Mesendoderm (in vitro differentiated cells): Measurements from ENCODE around the gene RNU1-3. TPM values are rescaled to one million over a fixed set of nuclear protein-coding genes. Genes with fewer than 3 reads are reported as not detected.
"Not testable (repeated sequence)": the region's sequence is repeated elsewhere in the genome, so short reads cannot be mapped to it uniquely, and the experiment has no call there.

Source experiments
- DNase-seq: peaks from one replicate; pipeline ENCODE4 v3.0.0; 2013
- H2AK5ac ChIP-seq: 2 replicates; pipeline ENCODE4 v1.6.1; 2013; ENCODE audit warnings: low read length, inconsistent platforms
- H2BK120ac ChIP-seq: 2 replicates; pipeline ENCODE4 v1.6.1; 2013; ENCODE audit warnings: low read depth, mild to moderate bottlenecking, low read length, moderate library complexity, mixed read lengths
- H2BK15ac ChIP-seq: replicated peaks from 2 replicates; pipeline ENCODE4 v1.6.1; 2013; ENCODE audit warnings: low read depth, mild to moderate bottlenecking, moderate library complexity
- H2BK5ac ChIP-seq: 2 replicates; pipeline ENCODE4 v1.6.1; 2013; ENCODE audit warnings: low read length, inconsistent platforms
- H3K18ac ChIP-seq: 2 replicates; pipeline ENCODE4 v1.6.1; 2013; ENCODE audit warnings: mild to moderate bottlenecking, low read length, mixed read lengths
- H3K23ac ChIP-seq: one replicate; pipeline ENCODE4 v1.6.1; 2013; ENCODE audit warnings: low read length
- H3K27ac ChIP-seq: 2 replicates; pipeline ENCODE4 v1.5.1; 2013; ENCODE audit warnings: low read depth, mild to moderate bottlenecking, inconsistent platforms, low read length, moderate library complexity
- H3K27me3 ChIP-seq: 2 replicates; pipeline ENCODE4 v1.6.1; 2013; ENCODE audit warnings: low read length, control low read depth, mild to moderate bottlenecking, inconsistent platforms; ENCODE audit not compliant: insufficient read depth, poor library complexity
- H3K36me3 ChIP-seq: 2 replicates; pipeline ENCODE4 v1.6.1; 2013; ENCODE audit warnings: low read length, inconsistent platforms; ENCODE audit not compliant: control insufficient read depth, insufficient read depth
- H3K4ac ChIP-seq: one replicate; pipeline ENCODE4 v1.6.1; 2013; ENCODE audit warnings: low read depth, mild to moderate bottlenecking, low read length, moderate library complexity
- H3K4me1 ChIP-seq: 2 replicates; pipeline ENCODE4 v1.6.1; 2013; ENCODE audit warnings: low read depth, low read length, inconsistent platforms; ENCODE audit not compliant: control insufficient read depth
- H3K4me2 ChIP-seq: 2 replicates; pipeline ENCODE4 v1.6.1; 2013; ENCODE audit warnings: low read length
- H3K4me3 ChIP-seq: 2 replicates; pipeline ENCODE4 v1.5.1; 2013; ENCODE audit warnings: mild to moderate bottlenecking, low read length
- H3K56ac ChIP-seq: one replicate; pipeline ENCODE4 v1.6.1; 2013; ENCODE audit warnings: low read length
- H3K79me1 ChIP-seq: 2 replicates; pipeline ENCODE4 v1.6.1; 2013; ENCODE audit warnings: low read length, inconsistent platforms
- H3K79me2 ChIP-seq: 2 replicates; pipeline ENCODE4 v1.6.1; 2013; ENCODE audit warnings: mild to moderate bottlenecking, low read length; ENCODE audit not compliant: control insufficient read depth, insufficient read depth
- H3K9ac ChIP-seq: 2 replicates; pipeline ENCODE4 v1.6.1; 2013; ENCODE audit warnings: low read length, inconsistent platforms
- H4K5ac ChIP-seq: one replicate; pipeline ENCODE4 v1.6.1; 2013; ENCODE audit warnings: low read length
- H4K8ac ChIP-seq: one replicate; pipeline ENCODE4 v1.6.1; 2013; ENCODE audit warnings: low read depth, mild to moderate bottlenecking, control low read depth, low read length, moderate library complexity
- WGBS: extraction: QIAGEN DNeasy Blood & Tissue Kit; methylation state at CpG from one replicate; pipeline ENCODE4 v1.1.7; 2013; ENCODE audit warnings: low lambda C conversion rate, missing lambda C conversion rate; ENCODE audit not compliant: insufficient coverage; ENCODE audit errors: extremely low coverage; 5-methylcytosine and 5-hydroxymethylcytosine counted together
- polyA plus RNA-seq, 2 experiments: library from polyadenylated mRNA; stranded (reverse); fragments of 200-250 nt; gene quantifications; one replicate each; pipeline ENCODE4 v1.2.3, GENCODE V29; 2013

Gene RNU1-3
- polyA plus RNA-seq (2013, experiment 1 of 2) = not detected
- not detected for polyA plus RNA-seq (2013, experiment 2 of 2)

GRCh38 chr1:16666502-16667413 is at the start of gene RNU1-3:
RNU1-3 (minus strand) TSS chr1:16666948.
- WGBS = no CpG with 5 or more reads among the region's 45 CpGs

GRCh38 chr1:16713480-16713879 is 46.7 kb upstream of the RNU1-3 start:
- H3K9ac ChIP-seq, H3K79me1 ChIP-seq, H3K4me3 ChIP-seq, H3K23ac ChIP-seq, H3K4me1 ChIP-seq, DNase-seq, H3K4ac ChIP-seq, H2BK5ac ChIP-seq, H4K5ac ChIP-seq, H3K4me2 ChIP-seq, H2AK5ac ChIP-seq, H4K8ac ChIP-seq, H3K27ac ChIP-seq, H3K36me3 ChIP-seq, H3K79me2 ChIP-seq, H3K56ac ChIP-seq, H3K18ac ChIP-seq, H2BK15ac ChIP-seq, H3K27me3 ChIP-seq, H2BK120ac ChIP-seq: not testable (repeated sequence)
- no CpG with 5 or more reads among the region's 10 CpGs for WGBS

More at GRCh38 chr1:16666502-16667413, at the start of gene RNU1-3:
- H2BK120ac ChIP-seq, H3K18ac ChIP-seq, H3K27me3 ChIP-seq, H4K5ac ChIP-seq, H3K4ac ChIP-seq, H4K8ac ChIP-seq, H3K9ac ChIP-seq, H3K79me2 ChIP-seq, H3K27ac ChIP-seq, H3K23ac ChIP-seq, H2BK5ac ChIP-seq, H2BK15ac ChIP-seq, DNase-seq, H2AK5ac ChIP-seq, H3K4me3 ChIP-seq, H3K36me3 ChIP-seq, H3K4me2 ChIP-seq, H3K56ac ChIP-seq, H3K79me1 ChIP-seq, H3K4me1 ChIP-seq: not testable (repeated sequence)

- H3K27ac ChIP-seq, H3K79me1 ChIP-seq, H3K36me3 ChIP-seq, H3K4ac ChIP-seq, H3K79me2 ChIP-seq, H4K8ac ChIP-seq, H3K27me3 ChIP-seq, H3K9ac ChIP-seq, DNase-seq, H2BK5ac ChIP-seq, H2BK15ac ChIP-seq, H3K4me3 ChIP-seq, H4K5ac ChIP-seq, H3K4me2 ChIP-seq, H3K56ac ChIP-seq, H2BK120ac ChIP-seq, H3K4me1 ChIP-seq, H3K23ac ChIP-seq, H2AK5ac ChIP-seq, H3K18ac ChIP-seq: not testable (repeated sequence)
- WGBS = no CpG with 5 or more reads among the region's 6 CpGs
Measured at GRCh38 chr1:16712984-16713383, 46.2 kb upstream of the RNU1-3 start.

- H2BK120ac ChIP-seq, H3K9ac ChIP-seq, H3K56ac ChIP-seq, H2AK5ac ChIP-seq, H3K27me3 ChIP-seq, H2BK5ac ChIP-seq, H3K4ac ChIP-seq, H3K4me1 ChIP-seq, H3K4me2 ChIP-seq, H4K8ac ChIP-seq, H3K36me3 ChIP-seq, H3K79me2 ChIP-seq, H3K4me3 ChIP-seq, H3K27ac ChIP-seq, DNase-seq, H2BK15ac ChIP-seq, H3K23ac ChIP-seq, H3K79me1 ChIP-seq, H3K18ac ChIP-seq, H4K5ac ChIP-seq: not testable (repeated sequence)
- WGBS = no CpG with 5 or more reads among the region's 14 CpGs
Measured at GRCh38 chr1:16712582-16712981, 45.8 kb upstream of the RNU1-3 start.

GRCh38 chr1:16712131-16712530 is 45.4 kb upstream of the RNU1-3 start:
- not testable (repeated sequence) for H3K18ac ChIP-seq, H2AK5ac ChIP-seq, H3K4me1 ChIP-seq, H4K8ac ChIP-seq, H3K4ac ChIP-seq, H3K56ac ChIP-seq, H3K27me3 ChIP-seq, H3K9ac ChIP-seq, H3K36me3 ChIP-seq, H2BK15ac ChIP-seq, H2BK120ac ChIP-seq, H3K79me1 ChIP-seq, H3K27ac ChIP-seq, H3K4me2 ChIP-seq, H2BK5ac ChIP-seq, DNase-seq, H3K4me3 ChIP-seq, H4K5ac ChIP-seq, H3K79me2 ChIP-seq, H3K23ac ChIP-seq
- WGBS = no CpG with 5 or more reads among the region's 5 CpGs
